ENCODE results near the gene RLBP1.

RLBP1 gene

DNA sequence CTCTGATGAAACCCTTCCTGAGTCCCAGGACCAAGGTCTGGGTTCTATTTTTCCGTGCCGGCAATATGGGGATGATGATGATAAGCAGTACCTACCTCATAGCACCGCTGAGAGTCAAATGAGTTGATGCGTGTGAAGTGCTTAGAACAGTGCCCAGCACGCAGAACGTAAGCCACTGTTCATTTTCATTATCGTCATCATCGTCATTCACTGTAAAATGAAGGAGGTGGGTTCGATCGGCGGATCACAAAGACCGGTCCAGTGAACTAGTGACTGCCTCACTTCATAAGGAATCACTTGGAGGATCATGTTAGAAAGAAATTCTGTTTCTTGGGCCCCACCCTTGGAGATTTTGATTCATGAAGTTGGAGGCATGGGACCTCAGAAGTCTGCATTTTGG lies 44.3 kb downstream of the RLBP1 start:
- Histone ChIP-seq H2AFZ (ENCODE audit: low read length) (no peak overlapping the region), H3K79me2 (ENCODE audit: insufficient read depth, low read length) (no peaks in the 10 kb centered on the region), H3K4me1 (ENCODE audit: insufficient read depth, low read length, poor library complexity, severe bottlenecking) (no peaks in the 10 kb centered on the region), H3K9ac (ENCODE audit: low read depth, low read length, poor library complexity, severe bottlenecking) (no peak overlapping the region), H3F3A (ENCODE audit: low read depth) (no peaks in the 10 kb centered on the region), H3K27me3 (ENCODE audit: insufficient read depth, low read length, poor library complexity, severe bottlenecking) (no peaks in the 10 kb centered on the region), H3K4me2 (ENCODE audit: low read depth, low read length, poor library complexity, severe bottlenecking) (no peak overlapping the region), H3K36me3 (ENCODE audit: insufficient read depth, low read length) (peaks cover 59% of the 10 kb centered on the region; the same call in 1 of the 2 replicates), H3K9me3 (ENCODE audit: insufficient read depth, low read depth, low read length) (no peaks in the 10 kb centered on the region), H3K9me2 (replicated peaks; ENCODE audit: low read depth, low read length) (no peaks in the 10 kb centered on the region), H3K4me3 (ENCODE audit: low read length, poor library complexity, severe bottlenecking) (no peak overlapping the region), H4K20me1 (ENCODE audit: insufficient read depth, low read length, poor library complexity, severe bottlenecking) (no peaks in the 10 kb centered on the region)
- TF ChIP-seq EZH2phosphoT487 (IDR thresholded peaks at IDR 0.05; ENCODE audit: borderline replicate concordance) = no peak
- TF ChIP-seq, protein P1, sequence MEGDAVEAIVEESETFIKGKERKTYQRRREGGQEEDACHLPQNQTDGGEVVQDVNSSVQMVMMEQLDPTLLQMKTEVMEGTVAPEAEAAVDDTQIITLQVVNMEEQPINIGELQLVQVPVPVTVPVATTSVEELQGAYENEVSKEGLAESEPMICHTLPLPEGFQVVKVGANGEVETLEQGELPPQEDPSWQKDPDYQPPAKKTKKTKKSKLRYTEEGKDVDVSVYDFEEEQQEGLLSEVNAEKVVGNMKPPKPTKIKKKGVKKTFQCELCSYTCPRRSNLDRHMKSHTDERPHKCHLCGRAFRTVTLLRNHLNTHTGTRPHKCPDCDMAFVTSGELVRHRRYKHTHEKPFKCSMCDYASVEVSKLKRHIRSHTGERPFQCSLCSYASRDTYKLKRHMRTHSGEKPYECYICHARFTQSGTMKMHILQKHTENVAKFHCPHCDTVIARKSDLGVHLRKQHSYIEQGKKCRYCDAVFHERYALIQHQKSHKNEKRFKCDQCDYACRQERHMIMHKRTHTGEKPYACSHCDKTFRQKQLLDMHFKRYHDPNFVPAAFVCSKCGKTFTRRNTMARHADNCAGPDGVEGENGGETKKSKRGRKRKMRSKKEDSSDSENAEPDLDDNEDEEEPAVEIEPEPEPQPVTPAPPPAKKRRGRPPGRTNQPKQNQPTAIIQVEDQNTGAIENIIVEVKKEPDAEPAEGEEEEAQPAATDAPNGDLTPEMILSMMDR (conservative IDR thresholded peaks at IDR 0.05; ENCODE audit: low read length) = no peak

DNA sequence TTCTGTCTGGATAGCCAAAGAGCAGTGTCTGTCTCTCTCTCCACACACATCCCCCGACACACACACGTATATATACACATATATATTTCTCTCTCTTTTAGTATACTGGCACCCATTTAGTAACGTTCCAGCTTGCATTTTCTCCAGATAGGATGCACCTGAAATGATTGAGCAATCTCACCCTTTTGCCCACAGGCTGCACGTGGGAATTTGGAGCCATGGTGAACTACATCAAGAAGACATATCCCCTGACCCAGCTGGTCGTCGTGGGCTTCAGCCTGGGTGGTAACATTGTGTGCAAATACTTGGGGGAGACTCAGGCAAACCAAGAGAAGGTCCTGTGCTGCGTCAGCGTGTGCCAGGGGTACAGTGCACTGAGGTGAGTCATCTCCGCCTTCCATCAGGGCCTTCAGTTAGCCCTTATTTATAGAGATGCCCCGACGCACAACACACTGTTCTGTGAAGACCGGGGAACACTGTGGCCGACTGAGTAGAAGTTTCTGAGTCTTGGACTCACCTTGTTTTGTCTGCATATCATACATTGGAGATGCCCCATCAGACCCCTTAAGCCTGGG lies 45.7 kb downstream of the RLBP1 start:
- Histone ChIP-seq H3K4me2 (ENCODE audit: low read depth, low read length, poor library complexity, severe bottlenecking) (no peak overlapping the region), H3K36me3 (ENCODE audit: insufficient read depth, low read length) (peaks cover 60% of the 10 kb centered on the region; the same call in 1 of the 2 replicates), H3F3A (ENCODE audit: low read depth) (no peaks in the 10 kb centered on the region), H4K20me1 (ENCODE audit: insufficient read depth, low read length, poor library complexity, severe bottlenecking) (no peaks in the 10 kb centered on the region), H3K9me2 (replicated peaks; ENCODE audit: low read depth, low read length) (no peaks in the 10 kb centered on the region), H3K9ac (ENCODE audit: low read depth, low read length, poor library complexity, severe bottlenecking) (no peak overlapping the region), H3K79me2 (ENCODE audit: insufficient read depth, low read length) (no peaks in the 10 kb centered on the region), H3K4me3 (ENCODE audit: low read length, poor library complexity, severe bottlenecking) (no peak overlapping the region), H3K27me3 (ENCODE audit: insufficient read depth, low read length, poor library complexity, severe bottlenecking) (no peaks in the 10 kb centered on the region), H3K4me1 (ENCODE audit: insufficient read depth, low read length, poor library complexity, severe bottlenecking) (no peaks in the 10 kb centered on the region), H3K9me3 (ENCODE audit: insufficient read depth, low read depth, low read length) (no peaks in the 10 kb centered on the region), H2AFZ (ENCODE audit: low read length) (no peak overlapping the region)
- TF ChIP-seq, protein P1 (conservative IDR thresholded peaks at IDR 0.05; ENCODE audit: low read length) = no peak
- no peak for TF ChIP-seq EZH2phosphoT487 (IDR thresholded peaks at IDR 0.05; ENCODE audit: borderline replicate concordance)

DNA sequence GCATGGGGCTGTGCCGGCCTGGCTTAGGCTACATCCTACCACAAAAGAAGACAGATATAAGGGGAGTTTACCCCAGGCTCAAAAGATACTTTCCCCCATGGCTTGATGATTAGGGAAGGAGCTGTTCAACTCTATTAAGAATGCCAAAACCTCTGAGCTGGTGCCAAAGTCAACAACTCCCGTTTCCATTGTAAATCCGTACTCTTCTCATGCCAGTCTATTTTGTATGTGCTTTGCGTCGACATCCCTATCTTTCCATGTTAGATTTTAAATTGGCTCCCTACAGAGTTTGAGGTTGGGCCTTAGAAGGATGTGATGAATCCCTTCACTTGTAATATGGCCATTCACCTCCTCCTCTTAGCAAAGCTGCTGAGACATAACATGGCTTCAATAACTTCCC lies 46.9 kb downstream of the RLBP1 start:
- H4K20me1 ChIP-seq (ENCODE audit: insufficient read depth, low read length, poor library complexity, severe bottlenecking) = no peaks in the 10 kb centered on the region
- no peak for TF ChIP-seq EZH2phosphoT487 (IDR thresholded peaks at IDR 0.05; ENCODE audit: borderline replicate concordance)
- TF ChIP-seq, protein P1 (conservative IDR thresholded peaks at IDR 0.05; ENCODE audit: low read length) = no peak
- no peaks in the 10 kb centered on the region for H3F3A ChIP-seq (ENCODE audit: low read depth)
- H3K9ac ChIP-seq (ENCODE audit: low read depth, low read length, poor library complexity, severe bottlenecking) = no peak overlapping the region
- H3K9me3 ChIP-seq (ENCODE audit: insufficient read depth, low read depth, low read length) = no peaks in the 10 kb centered on the region
- no peak overlapping the region for H3K4me3 ChIP-seq (ENCODE audit: low read length, poor library complexity, severe bottlenecking)
- H3K27me3 ChIP-seq (ENCODE audit: insufficient read depth, low read length, poor library complexity, severe bottlenecking) = no peaks in the 10 kb centered on the region
- H3K4me1 ChIP-seq (ENCODE audit: insufficient read depth, low read length, poor library complexity, severe bottlenecking) = no peaks in the 10 kb centered on the region
- H3K4me2 ChIP-seq (ENCODE audit: low read depth, low read length, poor library complexity, severe bottlenecking) = no peak overlapping the region
- peaks cover 49% of the 10 kb centered on the region; the same call in 1 of the 2 replicates for H3K36me3 ChIP-seq (ENCODE audit: insufficient read depth, low read length)
- H3K9me2 ChIP-seq (replicated peaks; ENCODE audit: low read depth, low read length) = no peaks in the 10 kb centered on the region
- no peaks in the 10 kb centered on the region for H3K79me2 ChIP-seq (ENCODE audit: insufficient read depth, low read length)
- H2AFZ ChIP-seq (ENCODE audit: low read length) = no peak overlapping the region
